Measurements from ENCODE around the gene HAP1. TPM values are rescaled to one million over a fixed set of nuclear protein-coding genes. Genes with fewer than 3 reads are reported as not detected.

HAP1 gene
- total and polyA plus RNA-seq, 11 donors = 0.07 to 0.35 (median 0.10) TPM; not detected in 6

DNA sequence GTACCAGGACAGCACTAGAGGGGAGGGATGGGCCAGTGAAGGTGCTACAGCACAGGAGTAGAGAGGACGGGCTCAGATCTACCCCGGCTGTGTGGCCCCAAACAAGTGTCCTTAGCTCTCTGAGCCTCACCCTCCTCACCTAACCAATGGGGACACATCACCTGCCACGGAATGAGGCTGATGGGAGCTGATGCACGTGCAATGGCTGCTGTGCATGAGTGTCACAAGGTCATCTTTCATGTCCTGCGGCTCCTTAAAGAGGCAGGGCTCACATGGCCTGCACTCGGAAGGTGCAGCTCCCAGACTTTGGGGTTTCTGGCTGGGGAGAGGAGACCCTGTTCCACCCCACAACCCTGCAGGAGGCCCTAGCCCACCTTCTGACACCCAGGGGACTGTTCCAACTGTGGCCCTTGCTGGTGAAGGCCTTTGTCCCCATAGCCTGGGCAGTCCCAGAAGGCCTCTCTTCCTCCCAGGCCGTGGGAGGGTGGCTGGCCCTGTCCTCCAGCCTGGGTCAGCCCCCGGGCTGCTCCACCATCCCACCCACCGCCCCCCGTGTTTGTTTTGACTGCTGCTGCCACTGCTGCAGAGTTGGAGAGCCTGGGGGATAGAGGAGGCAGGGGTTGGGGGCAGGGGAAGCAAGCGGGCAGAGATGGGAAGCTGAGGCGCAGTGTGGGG is 10.5 kb downstream of the HAP1 start:
- Histone ChIP-seq H3K9me3 (no peaks in the 10 kb centered on the region), H3K4me1 (no peaks in the 10 kb centered on the region), H3K27ac (no peak overlapping the region), H3K36me3 (no peaks in the 10 kb centered on the region), H3K27me3 (no peaks in the 10 kb centered on the region), H3K4me3 (no peak overlapping the region)
- ATAC-seq (no peak), DNase-seq (no peak)
- 75 to 86% (median 76%) methylated on average over 7 to 12 of the region's 12 CpGs for WGBS, 4 donors
- TF ChIP-seq, protein P1, sequence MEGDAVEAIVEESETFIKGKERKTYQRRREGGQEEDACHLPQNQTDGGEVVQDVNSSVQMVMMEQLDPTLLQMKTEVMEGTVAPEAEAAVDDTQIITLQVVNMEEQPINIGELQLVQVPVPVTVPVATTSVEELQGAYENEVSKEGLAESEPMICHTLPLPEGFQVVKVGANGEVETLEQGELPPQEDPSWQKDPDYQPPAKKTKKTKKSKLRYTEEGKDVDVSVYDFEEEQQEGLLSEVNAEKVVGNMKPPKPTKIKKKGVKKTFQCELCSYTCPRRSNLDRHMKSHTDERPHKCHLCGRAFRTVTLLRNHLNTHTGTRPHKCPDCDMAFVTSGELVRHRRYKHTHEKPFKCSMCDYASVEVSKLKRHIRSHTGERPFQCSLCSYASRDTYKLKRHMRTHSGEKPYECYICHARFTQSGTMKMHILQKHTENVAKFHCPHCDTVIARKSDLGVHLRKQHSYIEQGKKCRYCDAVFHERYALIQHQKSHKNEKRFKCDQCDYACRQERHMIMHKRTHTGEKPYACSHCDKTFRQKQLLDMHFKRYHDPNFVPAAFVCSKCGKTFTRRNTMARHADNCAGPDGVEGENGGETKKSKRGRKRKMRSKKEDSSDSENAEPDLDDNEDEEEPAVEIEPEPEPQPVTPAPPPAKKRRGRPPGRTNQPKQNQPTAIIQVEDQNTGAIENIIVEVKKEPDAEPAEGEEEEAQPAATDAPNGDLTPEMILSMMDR (IDR thresholded peaks at IDR 0.05) = no peak
- no peak for TF ChIP-seq POLR2A (IDR thresholded peaks at IDR 0.05)
- intact Hi-C loops (cut with DNase I) = no loop called here

DNA sequence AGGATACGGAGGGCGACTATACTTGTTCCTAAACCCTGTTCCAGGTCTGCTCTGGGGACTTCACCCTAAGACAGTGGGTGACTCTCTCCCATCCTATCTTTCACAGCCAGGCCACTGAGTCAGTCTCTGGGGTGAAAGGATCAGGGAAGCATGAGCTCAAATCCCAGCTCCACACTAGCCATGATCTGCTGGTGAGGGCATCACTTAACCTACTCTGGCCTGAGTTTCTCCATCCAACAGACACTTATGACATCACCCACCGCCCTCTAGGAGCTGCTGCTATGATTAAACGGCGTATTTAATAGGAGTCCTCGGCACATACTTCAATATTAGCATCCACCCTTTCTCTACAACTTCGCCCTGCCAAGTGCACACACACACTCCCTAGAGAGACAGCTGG is 12.2 kb downstream of the HAP1 start:
- no peaks in the 10 kb centered on the region for H3K27me3 ChIP-seq
- H3K4me1 ChIP-seq = peaks cover 0 to 11% (median 0%) of the 10 kb centered on the region in 12 donors
- no peak overlapping the region for H3K4me3 ChIP-seq
- TF ChIP-seq, protein P1 (IDR thresholded peaks at IDR 0.05) = no peak
- no peak for TF ChIP-seq POLR2A (IDR thresholded peaks at IDR 0.05)
- DNase-seq (no peak), ATAC-seq (no peak)
- WGBS, 4 donors = 87 to 89% (median 89%) methylated on average over 7 of the region's 7 CpGs
- no peak overlapping the region for H3K27ac ChIP-seq
- intact Hi-C loops (cut with DNase I) = no loop called here
- H3K36me3 ChIP-seq = no peaks in the 10 kb centered on the region
- no peaks in the 10 kb centered on the region for H3K9me3 ChIP-seq

DNA sequence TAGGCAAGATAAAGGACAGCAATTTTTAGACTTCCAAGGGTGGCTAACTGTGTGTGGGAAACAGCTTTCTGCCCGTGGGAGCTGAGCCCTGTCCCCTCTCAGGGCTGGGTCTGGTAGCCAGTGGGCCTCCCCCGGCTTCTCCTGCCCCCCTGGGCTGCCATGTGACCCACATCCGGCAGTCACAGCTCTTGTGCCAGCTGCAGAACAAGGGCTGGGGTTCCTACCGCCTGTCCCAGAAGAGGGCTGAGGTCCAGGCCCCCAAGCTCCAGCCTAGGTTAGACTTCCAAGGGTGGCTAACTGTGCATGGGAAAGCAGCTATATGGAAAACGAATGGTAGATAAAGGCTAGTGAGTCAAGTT is 16.2 kb downstream of the HAP1 start:
- no peak for TF ChIP-seq POLR2A (IDR thresholded peaks at IDR 0.05)
- TF ChIP-seq, protein P1 (IDR thresholded peaks at IDR 0.05) = no peak
- Histone ChIP-seq H3K27me3 (no peaks in the 10 kb centered on the region), H3K27ac (no peak overlapping the region), H3K4me1 (peaks cover 0 to 12% (median 0%) of the 10 kb centered on the region in 12 donors), H3K36me3 (no peaks in the 10 kb centered on the region), H3K4me3 (no peak overlapping the region), H3K9me3 (no peaks in the 10 kb centered on the region)
- intact Hi-C loops (cut with DNase I) = no loop called here
- ATAC-seq = no peak
- DNase-seq = no peak
- 44 to 62% (median 56%) methylated on average over 4 to 5 of the region's 5 CpGs for WGBS, 4 donors

DNA sequence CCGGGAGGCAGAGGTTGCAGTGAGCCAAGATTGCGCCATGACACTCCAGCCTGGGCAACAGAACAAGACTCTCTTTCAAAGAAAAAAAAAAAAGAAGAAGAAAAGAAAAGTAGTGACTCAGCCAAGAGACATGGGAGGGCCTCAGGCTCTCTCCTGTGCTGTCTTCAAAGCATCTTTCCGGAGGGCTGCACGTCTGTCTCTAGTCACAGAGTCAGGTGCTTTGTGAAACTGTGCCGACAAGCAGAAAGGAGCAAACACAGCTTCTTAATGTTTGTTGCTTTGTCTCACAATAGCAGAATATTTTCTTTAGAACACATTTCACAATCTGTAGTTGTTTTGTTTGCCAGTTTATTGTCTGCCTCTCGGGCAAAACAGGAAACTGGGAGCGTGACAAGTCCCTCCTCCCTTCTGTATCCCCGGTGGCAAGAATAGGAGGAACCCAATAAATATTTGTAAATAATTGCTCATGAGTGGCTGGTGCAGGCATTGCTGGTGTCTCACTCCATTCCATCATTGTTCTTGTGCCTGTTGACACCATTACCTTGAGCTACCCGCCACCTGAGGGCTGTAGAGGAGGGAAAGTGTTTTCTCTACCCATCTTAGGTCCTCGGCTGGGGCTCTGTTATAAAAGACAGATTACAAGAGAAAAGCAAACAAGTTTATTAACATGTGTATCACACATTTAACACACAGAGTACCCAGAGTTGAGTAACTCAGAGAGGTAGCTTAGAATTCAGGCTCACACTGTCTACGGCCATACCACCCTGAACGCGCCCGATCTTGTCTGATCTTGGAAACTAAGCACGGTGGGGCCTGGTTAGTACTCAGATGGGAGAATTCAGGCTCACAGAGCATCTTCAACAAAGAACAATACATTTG is 16.8 kb downstream of the HAP1 start:
- ATAC-seq (no peak), DNase-seq (no peak)
- H3K9me3 ChIP-seq = no peaks in the 10 kb centered on the region
- H3K27ac ChIP-seq = no peak overlapping the region
- H3K4me1 ChIP-seq = peaks cover 0 to 12% (median 0%) of the 10 kb centered on the region in 12 donors
- H3K27me3 ChIP-seq = no peaks in the 10 kb centered on the region
- no peak overlapping the region for H3K4me3 ChIP-seq
- intact Hi-C loops (cut with DNase I) = no loop called here
- 69 to 72% (median 72%) methylated on average over 15 of the region's 15 CpGs for WGBS, 4 donors
- TF ChIP-seq, protein P1 (IDR thresholded peaks at IDR 0.05) = no peak
- no peak for TF ChIP-seq POLR2A (IDR thresholded peaks at IDR 0.05)
- no peaks in the 10 kb centered on the region for H3K36me3 ChIP-seq

Measured in heart left ventricle (tissue), 16 donors.